AG08396 (cell line): Measurements from ENCODE around the gene IER5L.
A peak's percentile ranks its signal among the peaks of the same experiment; 100 is the strongest.
"Not testable (repeated sequence)": the region's sequence is repeated elsewhere in the genome, so short reads cannot be mapped to it uniquely, and the experiment has no call there.

ENCODE experiments used
- DNase-seq: peaks from one replicate; pipeline ENCODE4 v3.0.0; 2012; ENCODE audit warnings: low spot score, mixed read lengths

Gene IER5L

DNA sequence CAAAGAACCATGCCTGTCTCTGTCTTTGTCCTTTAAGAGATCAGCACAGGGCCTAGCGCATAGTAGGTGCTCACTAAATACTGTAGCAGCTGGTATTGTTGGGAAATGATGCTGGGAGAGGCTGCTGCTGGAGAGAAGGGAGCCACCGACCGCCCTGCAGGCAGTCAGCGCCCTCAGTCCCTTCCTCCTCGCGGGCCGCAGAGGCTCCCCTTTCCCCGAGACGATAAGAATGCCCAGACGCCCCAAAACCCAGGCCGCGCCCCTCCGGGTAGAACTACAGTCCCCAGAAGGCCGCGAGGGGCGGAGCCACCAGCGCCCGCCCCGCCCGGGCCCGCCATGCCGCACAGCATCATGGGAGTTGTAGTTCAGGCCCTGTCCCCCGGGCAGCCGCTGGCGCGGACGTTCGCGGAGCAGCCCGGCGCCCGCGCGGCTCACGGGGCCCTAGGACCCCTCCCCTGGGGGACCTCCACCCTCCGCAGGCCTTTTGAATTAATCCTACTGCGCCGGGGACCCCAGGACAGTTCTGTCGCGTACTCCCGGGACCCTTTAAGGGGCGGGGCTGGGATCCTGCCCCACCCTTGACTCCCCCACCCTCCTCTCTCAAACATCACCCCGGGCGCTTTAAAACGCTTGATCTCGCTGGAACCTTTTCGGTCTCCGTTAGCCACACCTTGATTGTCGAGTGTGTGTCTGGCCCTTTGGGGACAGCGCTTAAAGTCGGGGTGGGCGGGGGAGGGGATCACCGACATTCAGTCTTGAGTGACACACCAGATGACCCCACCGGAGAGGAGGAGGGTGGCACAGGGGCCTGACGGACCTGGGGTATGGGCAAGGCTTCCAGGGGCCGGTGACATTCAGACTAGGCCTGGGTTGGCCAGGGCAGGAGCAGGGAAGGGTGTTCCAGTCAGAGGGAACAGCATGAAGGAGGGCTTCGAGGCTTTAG lies 24.8 kb upstream of the IER5L start:
- DNase-seq = peak; percentile 93

- no peak for DNase-seq
Observed at GRCh38 chr9:129201866-129202265, 23.8 kb upstream of the IER5L start.

- no peak for DNase-seq
Observed at GRCh38 chr9:129201289-129201688, 23.2 kb upstream of the IER5L start.

DNA sequence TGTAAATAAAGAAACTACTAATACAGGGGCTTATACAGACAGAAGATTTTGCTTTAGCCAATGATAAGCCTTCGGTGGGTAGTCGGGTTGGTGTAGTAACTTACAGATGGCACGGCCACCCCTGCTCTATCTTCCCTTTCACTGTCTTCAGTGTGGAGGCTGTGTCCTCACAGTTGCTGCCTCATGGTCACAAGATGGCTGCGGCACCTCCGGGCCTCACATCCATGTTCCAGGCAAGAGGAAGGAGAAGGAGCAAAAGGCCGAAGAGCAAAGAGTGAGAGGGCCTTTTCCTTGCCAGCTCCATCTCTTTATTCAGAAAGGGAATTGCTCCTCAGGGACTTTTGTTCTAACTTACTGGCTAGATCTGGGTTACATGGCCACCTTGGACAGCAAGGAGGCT lies 22.2 kb upstream of the IER5L start:
- DNase-seq = no peak

- DNase-seq = no peak
Observed at GRCh38 chr9:129199044-129199435, 21.0 kb upstream of the IER5L start.

DNA sequence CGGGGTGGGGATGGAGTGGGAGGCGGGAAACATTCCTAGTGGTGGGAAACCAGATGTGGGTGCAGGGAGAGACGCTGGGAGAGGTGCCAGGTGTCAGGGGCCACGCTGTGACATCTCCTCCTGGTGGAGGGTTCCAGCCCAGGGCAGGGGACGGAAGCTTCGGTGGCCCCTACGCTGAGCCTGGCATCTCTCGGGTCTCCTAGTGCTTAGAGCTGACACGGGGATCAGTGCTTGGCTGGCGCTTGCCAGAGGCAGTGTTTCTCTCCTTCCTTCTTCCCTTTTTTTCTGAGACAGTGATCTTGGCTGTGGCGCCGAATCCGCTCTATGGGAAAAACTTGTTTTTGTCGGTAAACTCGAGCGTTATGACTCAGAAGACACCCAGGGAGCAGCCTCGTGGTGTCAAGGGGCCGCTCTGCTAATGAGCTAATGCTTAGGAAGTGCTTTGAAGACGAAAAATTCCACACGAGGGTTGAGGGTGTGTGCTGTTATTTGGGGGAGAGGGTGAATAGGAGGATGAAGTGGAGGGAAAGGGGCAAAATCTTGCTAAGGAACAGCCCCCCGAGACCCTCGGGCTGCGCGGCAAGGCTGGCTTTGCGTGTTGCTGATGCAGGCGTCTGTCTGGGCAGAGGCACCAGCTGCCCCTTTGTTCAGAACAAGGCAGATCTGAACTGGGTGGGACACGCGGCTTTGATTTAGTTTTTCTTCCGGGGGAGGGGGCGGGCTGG lies 20.4 kb upstream of the IER5L start:
- DNase-seq = peak; percentile 36

- DNase-seq = no peak
Observed at GRCh38 chr9:129197978-129198318, 19.9 kb upstream of the IER5L start.

DNA sequence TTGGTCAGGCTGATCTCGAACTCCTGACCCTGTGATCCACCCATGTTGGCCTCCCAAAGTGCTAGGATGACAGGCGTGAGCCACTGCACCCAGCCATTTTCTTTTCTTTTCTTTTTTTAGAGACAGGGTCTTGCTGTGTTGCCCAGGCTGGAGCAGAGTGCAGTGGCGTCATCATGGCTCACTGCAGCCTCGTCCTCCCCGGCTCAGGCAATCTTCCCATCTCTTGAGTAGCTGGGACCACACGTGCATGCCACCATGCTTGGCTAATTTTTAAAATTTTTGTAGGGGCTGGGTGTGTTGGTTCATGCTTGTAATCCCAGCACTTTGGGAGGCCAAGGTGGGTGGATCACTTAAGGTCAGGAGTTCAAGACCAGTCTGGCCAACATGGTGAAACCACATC lies 19.0 kb upstream of the IER5L start:
- not testable (repeated sequence) for DNase-seq

GRCh38 chr9:129195606-129196005 lies 17.5 kb upstream of the IER5L start:
- no peak for DNase-seq

- no peak for DNase-seq
Observed at GRCh38 chr9:129194221-129194620, 16.2 kb upstream of the IER5L start.

- no peak for DNase-seq
Observed at GRCh38 chr9:129193655-129194054, 15.6 kb upstream of the IER5L start.

DNA sequence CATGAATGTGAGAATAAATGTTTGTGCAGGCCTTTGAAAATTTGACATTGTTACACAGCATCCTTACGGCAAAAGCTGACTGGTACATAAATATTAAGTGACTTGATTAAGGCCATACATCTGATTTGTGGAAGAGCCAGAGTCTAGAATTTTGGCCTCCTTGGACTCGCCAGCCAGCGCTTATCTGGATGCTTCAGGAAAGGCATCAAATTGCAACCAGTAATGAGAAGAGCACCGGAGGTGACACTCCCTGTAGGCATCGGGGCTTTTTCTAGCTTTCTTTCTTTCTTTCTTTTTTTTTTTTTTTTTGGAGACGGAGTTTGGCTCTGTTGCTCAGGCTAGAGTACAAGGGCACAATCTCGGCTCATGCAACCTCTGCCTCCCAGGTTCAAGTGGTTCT lies 13.2 kb upstream of the IER5L start:
- DNase-seq = no peak

DNA sequence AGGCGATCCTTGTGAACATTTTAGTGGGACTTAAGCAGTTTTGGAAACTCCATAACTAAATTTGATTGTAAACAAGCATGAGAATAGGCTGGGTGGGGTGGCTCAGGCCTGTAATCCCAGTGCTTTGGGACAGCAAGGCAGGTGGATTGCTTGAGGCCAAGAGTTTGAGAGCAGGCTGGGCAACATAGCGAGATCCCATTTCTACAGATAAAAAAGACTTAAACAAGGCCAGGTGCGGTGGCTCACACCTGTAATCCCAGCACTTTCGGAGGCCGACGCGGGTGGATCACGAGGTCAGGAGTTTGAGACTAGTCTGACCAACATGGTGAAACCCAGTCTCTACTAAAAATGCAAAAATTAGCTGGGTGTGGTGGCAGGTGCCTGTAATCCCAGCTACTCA lies 11.9 kb upstream of the IER5L start:
- DNase-seq = not testable (repeated sequence)

GRCh38 chr9:129187042-129187441 lies 9.0 kb upstream of the IER5L start:
- DNase-seq = no peak

DNA sequence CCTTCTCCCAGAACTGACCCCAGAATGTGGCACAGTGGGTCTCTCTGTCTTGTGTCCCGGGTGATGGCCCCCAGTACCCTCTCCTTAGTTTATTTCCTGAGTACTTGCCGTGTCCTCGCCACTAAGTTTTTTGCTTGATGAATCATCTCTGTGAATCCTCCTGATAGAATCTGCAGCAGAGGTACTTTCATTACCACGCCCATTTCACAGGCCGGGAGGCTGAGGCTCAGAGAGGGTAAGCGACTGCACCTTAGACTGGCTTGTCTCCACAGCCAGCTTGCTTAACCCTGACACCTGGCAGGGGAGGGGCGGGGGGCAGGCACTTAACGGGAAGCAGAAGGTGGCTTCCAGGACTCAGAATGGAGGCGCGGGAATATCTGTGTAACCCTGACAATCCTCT lies 7.9 kb upstream of the IER5L start:
- DNase-seq = no peak

GRCh38 chr9:129185402-129185801 lies 7.3 kb upstream of the IER5L start:
- DNase-seq = no peak

DNA sequence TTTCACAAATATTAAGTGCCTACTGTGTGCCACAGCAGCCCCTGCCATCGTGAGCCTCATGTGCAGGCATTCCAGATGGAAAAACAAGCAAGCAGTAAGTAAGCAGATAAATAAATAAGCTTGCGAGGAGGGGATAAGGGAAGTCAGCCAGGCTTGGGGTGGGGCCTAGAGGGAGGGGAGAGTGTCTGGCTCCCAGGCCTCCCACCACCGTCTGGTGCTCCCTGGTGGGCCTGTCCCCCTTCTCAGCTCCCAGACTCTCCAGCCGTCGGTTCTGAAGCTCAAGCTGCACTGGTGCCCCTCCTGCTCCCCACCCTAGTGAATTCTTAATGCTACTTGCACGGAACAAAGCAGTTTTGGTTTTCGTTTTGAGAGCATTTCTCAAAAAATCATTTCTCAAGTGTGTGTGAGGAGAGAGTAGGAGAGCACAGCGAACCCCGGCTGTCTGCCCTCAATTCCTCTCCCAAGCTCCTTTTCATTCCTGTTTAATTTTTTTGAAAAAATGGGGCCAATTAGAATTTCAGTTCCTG lies 6.6 kb upstream of the IER5L start:
- no peak for DNase-seq

DNA sequence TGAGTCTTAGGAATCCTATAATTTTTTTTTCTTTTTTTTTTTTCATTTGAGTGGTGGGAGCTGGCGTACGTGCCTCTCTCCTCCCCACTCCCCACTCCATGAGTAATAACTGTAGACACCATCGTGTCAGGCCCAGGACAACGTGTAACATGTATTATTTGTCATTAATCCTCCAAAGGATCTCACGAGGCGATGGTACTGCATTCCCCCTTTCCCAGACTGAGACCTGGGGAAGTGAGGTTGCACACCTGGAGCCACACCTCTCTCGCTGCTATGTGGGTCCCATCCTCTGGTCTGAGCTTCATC lies 6.1 kb upstream of the IER5L start:
- no peak for DNase-seq

DNA sequence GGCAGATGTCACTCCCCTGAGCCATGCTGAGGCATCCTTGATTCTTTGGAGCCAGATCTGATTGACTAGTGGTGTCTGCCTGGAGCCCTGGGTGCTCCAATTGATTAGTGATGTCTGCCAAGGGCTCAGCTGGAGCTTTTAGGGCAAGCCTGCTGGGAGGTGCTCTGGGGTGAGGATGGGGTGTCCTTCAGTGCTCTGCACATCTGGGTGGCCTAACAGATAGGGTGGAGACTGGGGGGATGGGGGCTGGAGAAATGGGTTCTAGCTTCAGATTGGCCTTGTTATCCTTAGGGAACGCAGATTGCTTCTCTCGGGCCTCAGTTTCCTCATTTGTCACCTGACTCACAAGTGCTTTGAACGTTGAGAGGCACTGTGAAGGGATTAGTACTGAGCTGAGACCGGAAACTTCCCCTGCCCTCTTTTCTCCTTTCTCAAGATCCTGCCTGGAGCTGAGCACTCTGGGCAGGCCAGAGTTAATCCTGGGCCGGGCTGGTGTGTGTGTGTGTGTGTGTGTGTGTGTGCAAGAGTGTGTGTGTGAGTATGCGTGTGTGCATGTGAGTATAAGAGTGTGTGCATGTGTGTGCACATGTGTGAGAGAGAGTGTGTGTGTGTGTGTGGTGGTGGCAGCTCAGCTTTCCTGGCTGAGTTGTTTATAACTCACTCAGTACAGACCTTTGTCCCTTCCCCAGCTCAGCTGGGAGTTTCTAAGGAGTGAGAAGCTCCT lies 5.6 kb upstream of the IER5L start:
- no peak for DNase-seq

GRCh38 chr9:129182625-129183494 lies 4.8 kb upstream of the IER5L start:
- DNase-seq = no peak

DNA sequence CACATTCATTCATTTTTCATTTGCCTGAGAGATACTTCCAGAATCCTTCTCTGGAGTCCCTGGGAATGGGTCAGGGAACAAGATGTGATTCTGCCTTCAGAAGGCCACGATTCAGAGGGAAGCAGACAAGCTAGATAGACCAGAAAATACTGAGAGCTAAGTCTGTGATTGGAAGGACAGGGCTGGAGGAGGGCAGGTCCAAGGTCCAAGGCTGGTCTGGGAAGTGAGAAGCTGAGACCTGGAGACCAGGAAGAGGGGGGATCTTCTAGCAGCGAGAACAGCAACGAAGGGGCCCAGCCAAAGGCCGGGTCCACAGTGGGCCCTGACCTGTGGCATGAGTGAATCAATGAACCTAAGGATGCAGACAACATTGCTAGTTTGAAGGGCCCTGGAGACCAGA lies 4.1 kb upstream of the IER5L start:
- DNase-seq = no peak

- no peak for DNase-seq
Observed at GRCh38 chr9:129181246-129181645, 3.2 kb upstream of the IER5L start.
